Left hindlimb (tissue), 1 donor: ENCODE measurements around the gene GSTM2.

Experiments
- DNase-seq: peaks from one replicate; pipeline ENCODE4 v3.0.0-alpha.2; 2018

Gene GSTM2

GRCh38 chr1:109667452-109668122, at the start of gene GSTM2:
GSTM2 (plus strand) TSS chr1:109668057; CDS start chr1:109668116, 59 bp downstream.
- peak; percentile 96 for DNase-seq

- no peak for DNase-seq
Measured at GRCh38 chr1:109618661-109619575, 48.9 kb upstream of the GSTM2 start.

- DNase-seq, result peak; percentile 87
Measured at GRCh38 chr1:109619576-109620400, 48.1 kb upstream of the GSTM2 start, which contains the start of the genes AMPD2 and GNAT2. AMPD2 (plus strand) TSS chr1:109619837; CDS start chr1:109621176, 1,339 bp downstream. GNAT2 (minus strand) TSS chr1:109619616; CDS start chr1:109612870, 6,746 bp downstream.

- peak; percentile 71 for DNase-seq
Measured at GRCh38 chr1:109620401-109620791, 47.5 kb upstream of the GSTM2 start.

GRCh38 chr1:109620841-109621286, 47.0 kb upstream of the GSTM2 start:
- peak; percentile 96 for DNase-seq

DNA sequence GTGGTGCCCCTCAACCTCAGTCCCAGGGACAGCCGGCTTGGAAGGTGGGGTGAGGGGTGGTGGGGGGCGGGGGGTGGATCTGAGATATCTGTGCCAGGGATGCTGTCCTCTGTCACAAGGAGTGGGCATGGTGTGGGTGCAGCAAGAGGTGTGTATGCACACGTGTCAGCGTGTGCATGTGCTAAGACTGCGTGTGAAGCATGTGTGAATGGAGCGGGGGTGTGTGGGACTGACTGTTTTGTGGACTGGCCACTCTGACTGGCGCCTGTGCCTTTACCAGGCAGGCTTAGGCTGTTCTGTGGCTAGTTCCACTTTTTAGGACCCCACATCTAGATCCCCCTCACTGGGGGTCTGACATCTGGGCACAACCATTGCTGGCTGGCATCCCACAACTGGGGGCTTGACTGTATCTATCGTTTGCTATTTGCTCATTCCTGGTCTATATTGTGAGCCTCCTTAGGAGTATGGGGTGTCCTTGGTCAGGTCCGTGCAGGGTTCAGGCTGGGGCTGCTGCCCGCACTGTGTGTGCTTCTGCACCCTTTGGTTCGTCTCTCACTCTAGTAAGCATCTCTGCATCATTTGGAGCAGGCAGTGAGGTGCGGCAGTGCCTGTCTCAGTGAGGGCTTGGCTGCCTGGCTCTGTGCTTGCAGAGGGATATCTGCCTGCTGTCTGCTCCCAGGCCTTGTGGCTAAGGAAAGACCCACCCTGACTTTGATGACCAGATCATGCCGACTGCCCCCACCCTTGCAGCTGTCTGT, 46.3 kb upstream of the GSTM2 start:
- DNase-seq, result no peak

DNA sequence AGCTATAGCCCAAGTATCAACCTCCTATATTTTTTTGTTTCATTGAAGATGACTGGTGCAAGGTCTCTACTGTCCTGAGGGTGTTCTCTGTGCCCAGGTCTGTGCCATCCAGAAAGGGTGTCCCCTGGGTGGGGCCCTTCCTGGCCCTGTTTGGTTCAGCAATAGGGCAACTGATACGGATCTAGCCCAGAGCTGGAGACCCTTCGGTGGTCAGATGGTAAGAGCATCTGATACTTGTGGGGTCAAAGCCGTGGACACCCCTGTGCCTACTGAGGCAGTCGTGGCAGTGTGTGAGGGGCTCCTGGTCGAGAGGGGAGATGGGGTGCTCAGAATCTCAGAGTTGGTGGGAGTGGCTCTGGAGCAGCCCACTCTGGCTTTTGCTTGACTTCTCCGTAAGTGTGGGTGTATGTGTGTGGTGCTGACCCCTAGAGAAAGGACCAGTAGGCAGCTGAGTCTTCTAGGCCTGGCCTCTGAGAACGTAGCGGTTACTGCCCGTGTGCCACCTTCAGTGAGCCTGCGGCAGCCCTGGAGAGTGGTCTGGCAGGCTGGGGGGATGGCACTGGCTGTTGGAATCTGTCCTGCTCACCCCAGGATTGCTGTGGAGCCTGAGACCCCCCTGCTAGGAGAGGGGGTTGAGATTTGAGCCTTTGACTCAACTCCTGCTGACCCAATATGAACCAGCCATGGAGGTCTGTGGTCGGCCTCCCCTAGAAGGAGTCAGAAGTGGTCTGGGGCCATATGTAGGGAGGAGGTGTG, 45.5 kb upstream of the GSTM2 start:
- DNase-seq, result no peak

DNA sequence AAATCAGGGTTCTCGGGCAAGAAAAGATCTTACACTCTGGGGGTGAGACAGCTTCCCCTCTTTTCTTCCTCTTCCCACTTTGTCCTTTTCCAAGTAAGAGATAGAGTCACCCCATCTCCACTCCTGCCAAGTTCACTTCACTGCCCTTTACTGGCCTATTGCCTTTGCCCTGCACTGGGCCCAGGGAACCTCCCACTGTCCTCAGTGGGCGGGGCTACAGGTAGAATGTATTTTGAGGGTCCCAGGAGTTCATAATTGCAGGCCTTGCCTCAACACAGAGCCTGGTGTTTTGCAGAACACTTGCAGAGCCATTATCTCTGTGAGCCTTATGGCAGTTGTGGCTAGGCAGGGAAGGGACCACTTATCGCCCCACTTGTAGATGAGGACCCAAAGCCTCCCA, 45.0 kb upstream of the GSTM2 start:
- no peak for DNase-seq

DNA sequence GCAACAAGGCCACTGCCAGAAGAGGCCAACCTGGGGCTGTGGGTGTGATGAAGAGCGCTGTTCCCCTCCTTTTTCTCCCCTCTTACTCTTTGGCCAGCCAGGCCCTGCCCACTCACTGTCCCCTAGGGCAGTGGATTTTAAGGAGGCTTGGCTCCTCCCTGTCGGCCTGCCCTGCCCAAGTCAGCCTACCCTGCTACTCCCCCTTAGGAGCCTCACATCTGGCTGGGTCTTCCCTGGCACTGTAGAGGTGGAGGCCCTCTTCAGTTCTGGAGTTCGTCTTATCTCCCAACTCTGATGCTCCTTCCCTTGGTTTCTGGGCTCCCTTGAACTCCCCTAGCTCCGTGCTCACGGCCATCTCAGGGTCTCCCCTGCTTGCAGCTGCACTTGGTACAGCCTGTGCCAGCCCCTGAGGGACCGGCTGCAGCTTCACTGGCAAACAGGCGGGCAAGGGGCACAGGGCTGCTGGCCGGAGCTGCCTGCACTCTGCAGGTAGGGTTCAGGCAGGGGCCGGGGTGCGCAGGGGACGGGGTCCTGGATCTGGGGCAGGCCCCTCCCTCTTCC, 44.2 kb upstream of the GSTM2 start:
- DNase-seq, result peak; percentile 58

GRCh38 chr1:109624201-109625010, 43.5 kb upstream of the GSTM2 start:
- DNase-seq, result peak; percentile 32

GRCh38 chr1:109625176-109625575, 42.7 kb upstream of the GSTM2 start:
- DNase-seq, result peak; percentile 24

DNA sequence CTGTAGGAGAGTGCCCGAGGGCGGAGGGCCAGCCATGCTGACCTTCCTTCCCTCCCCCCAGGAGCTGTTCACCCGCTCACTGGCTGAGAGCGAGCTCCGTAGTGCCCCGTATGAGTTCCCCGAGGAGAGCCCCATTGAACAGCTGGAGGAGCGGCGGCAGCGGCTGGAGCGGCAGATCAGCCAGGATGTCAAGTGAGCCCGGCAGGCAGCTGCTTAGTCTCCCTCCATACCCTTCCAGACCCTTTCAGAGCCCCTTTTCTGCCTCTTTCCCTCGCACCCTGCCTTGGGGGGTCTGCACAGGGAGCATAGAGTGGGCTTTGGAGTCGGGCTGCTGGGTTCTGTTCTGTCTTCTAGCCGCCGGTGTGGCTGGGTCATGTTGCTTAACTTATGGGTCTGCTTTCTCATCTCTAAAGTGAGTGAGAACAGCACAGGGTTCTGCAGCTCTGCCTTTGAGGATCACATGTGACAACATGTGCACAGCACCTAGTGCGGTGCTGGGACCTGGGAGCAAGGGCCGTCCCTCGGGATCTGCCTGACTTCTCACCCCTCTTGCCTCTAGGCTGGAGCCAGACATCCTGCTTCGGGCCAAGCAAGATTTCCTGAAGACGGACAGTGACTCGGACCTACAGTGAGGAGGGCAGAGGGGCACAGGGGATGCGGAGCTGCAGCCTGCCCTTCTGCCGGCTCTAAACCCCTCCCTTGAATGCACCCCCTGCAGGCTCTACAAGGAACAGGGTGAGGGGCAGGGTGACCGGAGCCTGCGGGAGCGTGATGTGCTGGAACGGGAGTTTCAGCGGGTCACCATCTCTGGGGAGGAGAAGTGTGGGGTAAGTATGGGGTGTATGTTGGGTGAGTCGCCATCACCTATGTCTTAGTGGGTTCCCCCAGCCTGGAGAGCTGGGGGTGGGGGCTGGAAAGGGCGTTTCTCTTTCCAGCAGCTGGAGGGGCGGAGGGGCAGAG, 42.0 kb upstream of the GSTM2 start:
- peak; percentile 50 for DNase-seq

DNA sequence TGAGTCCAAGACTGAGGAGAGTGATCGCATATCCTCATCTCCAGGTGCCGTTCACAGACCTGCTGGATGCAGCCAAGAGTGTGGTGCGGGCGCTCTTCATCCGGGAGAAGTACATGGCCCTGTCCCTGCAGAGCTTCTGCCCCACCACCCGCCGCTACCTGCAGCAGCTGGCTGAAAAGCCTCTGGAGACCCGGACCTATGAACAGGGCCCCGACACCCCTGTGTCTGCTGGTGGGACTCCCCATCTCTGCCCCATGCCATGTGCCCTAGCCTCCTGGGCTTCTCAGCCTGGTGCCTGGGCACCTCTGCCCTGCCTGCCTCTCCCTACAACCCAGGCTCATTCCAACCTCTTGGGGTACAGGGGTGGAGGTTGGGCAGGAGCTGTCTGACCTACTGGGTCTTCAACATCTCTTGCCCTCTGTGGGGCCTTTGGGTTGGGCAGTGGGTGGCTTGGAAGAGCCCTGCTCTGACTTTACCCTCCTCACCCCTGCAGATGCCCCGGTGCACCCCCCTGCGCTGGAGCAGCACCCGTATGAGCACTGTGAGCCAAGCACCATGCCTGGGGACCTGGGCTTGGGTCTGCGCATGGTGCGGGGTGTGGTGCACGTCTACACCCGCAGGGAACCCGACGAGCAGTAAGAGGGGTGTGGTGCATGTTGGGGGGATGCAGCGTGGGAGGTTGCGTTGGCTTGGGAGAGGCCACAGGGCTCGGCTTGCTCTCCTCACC, 41.0 kb upstream of the GSTM2 start:
- DNase-seq, result peak; percentile 29

DNA sequence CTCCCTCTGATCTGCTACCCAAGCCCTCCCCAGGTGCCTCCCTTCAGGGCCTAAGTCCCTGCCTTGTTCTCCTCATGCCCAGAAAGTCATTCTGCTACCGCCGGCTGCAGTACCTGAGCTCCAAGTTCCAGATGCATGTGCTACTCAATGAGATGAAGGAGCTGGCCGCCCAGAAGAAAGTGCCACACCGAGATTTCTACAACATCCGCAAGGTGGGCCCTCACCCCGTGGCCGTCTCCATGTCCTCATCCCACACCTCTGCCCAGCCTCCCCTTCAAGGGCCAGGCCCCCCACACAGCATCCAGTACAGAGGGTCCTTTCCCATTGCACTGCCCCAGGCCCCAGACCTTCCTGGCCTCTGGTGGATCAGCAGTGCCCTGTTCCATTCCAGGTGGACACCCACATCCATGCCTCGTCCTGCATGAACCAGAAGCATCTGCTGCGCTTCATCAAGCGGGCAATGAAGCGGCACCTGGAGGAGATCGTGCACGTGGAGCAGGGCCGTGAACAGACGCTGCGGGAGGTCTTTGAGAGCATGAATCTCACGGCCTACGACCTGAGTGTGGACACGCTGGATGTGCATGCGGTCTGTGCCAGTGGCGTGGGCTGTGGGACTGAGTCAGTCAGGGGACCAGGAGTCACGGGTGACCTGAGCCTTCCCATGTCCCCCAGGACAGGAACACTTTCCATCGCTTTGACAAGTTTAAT, 40.0 kb upstream of the GSTM2 start:
- DNase-seq, result peak; percentile 20

GRCh38 chr1:109628540-109629321, 39.1 kb upstream of the GSTM2 start:
- DNase-seq, result peak; percentile 18

DNA sequence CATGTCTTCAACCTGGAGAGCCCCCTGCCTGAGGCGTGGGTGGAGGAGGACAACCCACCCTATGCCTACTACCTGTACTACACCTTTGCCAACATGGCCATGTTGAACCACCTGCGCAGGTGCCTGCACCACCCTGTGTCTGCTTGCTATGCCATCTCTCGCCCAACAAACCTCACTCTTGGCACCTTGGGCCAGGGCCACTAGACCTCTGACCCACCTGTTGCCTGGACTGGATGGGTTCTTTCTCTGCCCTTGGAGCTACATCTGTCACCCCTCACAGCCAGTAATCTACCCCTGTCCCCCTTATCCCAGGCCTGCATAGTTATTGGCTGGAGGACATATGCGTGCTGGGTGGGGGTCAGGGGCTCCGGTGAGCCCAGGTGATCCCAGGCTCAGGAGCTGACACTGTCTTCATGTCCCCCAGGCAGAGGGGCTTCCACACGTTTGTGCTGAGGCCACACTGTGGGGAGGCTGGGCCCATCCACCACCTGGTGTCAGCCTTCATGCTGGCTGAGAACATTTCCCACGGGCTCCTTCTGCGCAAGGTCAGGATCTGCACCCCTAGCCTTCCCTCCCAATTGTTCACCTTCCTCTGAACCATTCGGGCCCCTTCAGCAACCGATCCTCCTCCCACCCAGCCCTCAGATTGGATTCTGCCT, 38.4 kb upstream of the GSTM2 start:
- DNase-seq, result no peak
